Ramos (cell line): ENCODE results near the gene IRS2.

Source experiments
- in situ Hi-C: fragments of 300-500 bp; cut with MboI; formaldehyde crosslinking; loops from one replicate; pipeline ENCODE4 v1.14.3; 2022; ENCODE audit warnings: low sequenced_read_pairs; ENCODE audit not compliant: unreplicated experiment

IRS2 gene

DNA sequence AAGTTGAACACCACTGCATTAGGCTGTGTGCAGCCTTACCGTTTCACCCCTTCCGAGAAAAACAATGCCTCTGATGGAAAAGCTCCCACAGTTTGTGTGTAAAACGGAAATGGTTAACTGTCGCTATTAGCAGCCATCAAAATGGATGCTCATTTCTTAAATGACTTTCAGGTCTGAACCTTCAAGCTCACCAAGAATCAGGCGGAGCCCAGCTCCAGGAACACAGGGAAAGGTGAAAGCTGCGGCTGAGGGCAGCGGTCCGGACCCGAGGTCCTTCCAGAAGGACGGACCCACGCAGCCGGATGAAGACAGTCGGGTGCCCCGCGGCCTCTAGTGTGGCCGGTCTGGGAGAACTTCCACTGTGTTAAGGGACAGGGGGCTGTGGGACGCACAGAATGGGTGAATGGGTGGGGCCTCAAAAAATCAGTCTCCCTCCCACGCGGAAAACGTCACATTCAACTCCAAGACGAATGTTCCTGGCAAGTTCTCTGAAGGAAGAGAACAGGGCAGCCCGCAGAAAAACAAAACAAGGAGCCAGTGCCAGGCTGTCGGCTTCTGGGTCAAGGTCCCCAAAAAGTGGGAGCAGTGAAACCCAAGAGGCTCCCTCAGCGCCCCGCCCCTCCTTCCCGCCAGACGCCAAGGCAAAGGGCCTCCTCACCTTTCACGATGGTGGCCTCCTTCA lies 4.9 kb downstream of the IRS2 start:
- in situ Hi-C loops = no loop called here

DNA sequence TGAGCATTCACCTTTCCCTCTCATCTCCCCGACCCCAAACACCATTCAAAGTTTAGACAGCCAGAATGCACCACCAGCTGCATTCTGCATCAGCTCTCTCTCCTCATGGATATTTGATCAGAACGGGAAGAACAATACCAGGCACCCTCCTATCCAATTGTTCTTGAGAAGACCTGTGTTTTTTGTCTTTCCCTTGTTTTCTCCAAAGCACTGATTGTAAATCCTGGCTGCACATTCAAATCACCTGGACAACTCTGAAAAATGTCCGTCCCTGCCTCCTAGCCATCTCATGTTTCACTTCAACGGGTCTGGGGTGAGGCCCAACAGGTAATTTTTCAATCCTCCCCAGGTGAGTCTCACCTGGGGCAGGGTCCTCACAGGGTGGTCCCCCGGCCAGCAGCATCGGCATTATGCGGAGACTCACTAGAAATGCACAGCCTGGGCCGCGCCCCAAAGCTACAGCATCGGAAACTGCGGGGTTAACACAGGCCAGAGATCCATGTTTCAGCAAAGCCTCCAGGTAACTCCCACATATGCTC lies 5.5 kb downstream of the IRS2 start:
- in situ Hi-C loops = no loop called here

DNA sequence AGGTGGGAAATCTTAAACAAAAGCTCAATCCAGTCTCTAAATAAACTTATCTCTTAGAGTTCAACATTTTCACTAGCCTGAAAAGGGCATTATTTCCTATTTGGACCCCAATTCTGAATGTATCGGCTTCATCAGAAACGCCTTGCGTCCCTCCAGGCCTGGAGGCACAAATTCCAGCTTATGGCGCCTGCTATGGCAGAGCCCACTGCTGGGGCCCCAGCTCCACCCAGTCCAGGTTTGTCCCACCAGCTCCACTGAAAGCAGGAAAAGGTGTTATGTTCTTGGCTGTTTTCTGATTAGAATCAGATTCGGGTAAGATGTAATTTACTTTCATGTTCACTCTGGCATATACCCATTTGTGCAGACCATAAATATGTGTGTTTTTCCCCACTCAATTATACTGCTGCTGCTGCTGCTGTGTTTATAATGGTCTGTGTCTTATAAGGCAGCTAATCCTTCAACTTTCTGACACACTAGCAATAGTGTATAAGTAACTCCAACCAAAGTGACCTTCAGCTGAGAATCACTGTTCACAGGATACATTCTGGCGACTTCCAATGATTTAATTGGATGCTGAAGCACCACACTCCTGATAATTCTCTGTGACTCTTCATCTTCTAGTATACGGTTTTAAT lies 6.4 kb downstream of the IRS2 start:
- in situ Hi-C loops = no loop called here

DNA sequence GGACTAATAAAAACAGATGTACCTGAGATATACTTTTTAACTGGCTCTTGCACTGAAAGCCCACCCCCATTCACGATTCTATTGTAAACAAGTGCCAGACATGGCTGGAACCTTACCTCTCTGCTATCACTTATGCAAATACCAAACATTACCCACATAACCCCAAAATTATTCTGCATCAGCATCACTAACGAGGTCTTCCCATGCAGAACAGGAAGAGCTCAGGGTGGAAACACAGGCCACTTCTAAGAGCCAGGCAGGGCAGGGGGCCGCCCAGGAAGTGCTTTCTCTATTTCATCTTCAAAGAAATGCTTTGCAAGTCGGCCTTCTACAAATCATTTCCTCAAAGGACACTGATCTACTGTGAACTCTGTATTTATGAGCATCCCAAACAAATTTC lies 7.3 kb downstream of the IRS2 start:
- in situ Hi-C loops = no loop called here

DNA sequence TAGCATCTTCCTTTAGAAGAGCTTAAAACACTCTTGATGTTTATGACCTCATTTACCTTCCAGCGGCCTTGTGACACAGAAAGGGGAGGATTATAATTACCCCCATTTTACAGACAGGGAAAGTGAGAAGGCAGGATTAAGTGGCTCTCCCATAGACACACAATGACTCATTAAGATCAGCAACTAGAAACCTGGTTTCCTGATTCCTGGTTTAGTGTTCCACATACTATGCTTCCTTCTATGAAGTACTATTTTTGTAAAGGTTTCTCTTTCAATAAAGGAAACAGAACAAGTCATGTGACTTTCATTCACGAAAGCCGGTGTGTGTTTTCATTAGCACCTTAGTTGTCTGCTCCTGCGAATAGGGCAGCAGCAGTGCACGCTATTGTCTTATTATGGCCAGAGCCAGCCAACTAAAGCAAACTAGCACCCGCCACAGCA lies 8.3 kb downstream of the IRS2 start:
- in situ Hi-C loops = no loop called here

DNA sequence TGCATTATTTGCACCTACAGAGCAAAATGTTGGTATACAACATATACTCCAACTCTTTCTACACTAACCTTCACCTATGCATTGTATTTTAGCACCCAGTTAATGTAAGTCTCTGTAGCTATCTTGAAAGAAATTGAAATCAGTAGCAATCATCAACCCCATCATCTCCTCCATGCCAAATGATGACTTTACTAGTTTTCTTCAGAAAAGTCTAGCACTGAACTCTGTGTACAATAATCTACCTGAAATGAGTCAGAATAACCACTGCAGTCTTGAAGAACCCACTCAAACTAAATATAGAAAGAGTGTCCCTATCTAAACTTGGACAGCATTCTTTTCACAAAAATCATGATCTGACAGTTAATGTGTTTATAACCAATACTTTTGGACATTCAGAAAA lies 9.8 kb downstream of the IRS2 start:
- in situ Hi-C loops = no loop called here

DNA sequence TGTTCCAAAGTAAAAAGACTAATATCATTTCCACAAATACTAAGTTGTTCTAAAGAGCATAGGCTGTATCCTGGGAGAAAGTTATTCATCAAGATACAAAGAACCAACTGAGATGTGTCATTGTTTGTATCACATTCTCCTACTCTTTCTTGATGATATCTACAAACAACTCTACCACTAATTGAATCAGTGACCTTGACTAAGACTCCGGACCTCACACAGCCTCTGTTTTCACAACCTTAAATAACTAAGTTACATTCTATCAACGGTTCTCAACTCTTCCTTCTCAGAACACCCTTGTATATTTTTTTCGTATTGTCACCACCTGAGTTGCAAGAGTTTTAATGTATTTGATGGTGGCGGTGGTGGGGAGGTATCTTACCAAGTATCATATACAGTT lies 12.6 kb downstream of the IRS2 start:
- in situ Hi-C loops = no loop called here

DNA sequence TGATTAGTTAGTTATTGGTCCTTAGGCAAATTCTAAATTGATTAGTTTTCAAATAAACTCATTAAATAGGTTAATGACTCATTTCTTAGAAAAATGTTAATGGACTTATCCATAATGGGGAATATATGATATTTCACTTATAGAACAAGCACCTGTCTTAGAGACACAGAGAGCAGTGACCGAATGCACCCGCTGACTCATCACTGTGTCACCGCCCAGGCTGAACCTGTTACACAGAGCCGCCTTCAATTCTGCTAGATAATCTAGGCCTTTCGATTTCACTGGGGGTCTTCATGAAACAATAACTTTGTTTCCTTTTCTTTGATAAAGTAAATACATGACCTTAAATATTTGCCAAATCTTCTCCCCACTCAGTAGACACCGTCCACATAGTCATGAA lies 13.1 kb downstream of the IRS2 start:
- in situ Hi-C loops = no loop called here

DNA sequence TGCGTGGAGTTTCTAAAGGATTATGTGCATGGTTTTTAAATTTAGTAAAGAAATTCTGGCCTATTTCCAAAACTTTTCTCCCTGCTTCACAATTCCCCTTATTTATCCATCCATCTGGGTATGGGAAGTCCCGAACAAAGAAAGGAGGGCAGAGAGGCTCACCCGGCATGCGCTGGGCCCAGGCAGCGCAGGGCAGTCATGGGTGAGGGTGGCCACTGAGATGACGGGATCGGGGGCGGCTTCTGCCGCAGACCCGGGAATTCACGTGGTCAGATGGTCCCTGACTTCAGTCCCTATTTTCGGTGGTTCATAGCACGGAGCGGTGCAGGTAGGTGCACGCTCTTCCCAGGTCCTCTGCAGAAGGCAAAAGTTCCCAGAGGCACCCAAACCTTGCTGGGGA lies 14.5 kb downstream of the IRS2 start:
- in situ Hi-C loops = no loop called here

DNA sequence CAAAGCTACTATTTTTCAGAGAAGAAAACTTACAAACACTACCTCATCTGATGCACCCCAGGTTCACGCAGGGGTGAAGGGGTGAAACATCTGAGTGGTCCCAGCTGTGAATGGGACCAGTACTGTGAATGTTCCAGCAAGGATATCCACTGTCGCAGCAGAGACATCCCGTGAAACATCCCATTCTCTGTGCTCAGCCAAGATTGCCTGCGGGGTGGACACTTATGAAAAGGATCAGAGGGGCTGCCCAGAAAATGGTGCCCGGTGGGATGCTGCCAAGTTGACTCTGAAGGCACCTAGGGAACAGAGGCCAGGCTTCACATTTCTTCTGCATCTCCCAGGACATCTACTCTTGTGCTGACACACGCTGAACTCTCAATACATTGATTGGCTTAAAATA lies 15.9 kb downstream of the IRS2 start:
- in situ Hi-C loops = no loop called here

DNA sequence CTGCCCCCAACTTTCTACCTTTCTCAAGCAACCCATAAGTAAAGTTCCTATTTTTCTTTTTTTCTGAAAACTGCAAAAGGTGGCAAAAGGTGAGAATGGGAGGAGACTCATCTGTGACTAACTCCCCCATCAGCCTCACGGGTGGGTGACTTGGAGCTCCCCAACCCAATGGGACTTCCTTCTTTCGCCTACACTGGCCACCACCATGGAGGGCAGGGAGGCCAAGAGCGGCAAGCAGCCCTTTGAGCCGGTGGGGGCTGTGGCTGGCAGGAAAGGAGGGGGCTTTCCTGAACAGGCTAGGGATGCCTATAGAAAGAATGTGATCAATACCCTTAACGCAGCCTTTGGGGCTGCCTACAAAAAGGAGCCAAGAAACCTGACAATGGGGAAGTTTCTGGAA lies 16.5 kb downstream of the IRS2 start:
- in situ Hi-C loops = no loop called here

DNA sequence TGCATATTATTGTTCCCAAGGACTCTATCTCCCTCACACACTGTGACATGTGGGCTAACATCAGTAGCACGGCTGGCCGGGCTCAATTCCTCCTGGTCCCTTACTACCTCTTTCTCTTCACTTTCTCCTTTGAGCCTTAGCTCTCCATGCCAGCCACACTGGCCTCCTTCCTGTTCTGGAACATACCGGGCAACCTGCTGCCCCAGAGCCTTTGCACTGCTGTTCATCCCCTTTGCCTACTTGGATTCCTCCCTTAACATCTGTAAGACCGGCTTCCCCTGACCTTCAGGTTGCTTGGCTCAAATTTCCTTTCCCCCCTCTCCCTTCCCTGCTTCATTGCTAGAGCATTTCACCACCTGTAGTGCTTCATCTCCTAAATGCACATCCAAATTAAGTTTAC lies 17.1 kb downstream of the IRS2 start:
- in situ Hi-C loops = no loop called here

DNA sequence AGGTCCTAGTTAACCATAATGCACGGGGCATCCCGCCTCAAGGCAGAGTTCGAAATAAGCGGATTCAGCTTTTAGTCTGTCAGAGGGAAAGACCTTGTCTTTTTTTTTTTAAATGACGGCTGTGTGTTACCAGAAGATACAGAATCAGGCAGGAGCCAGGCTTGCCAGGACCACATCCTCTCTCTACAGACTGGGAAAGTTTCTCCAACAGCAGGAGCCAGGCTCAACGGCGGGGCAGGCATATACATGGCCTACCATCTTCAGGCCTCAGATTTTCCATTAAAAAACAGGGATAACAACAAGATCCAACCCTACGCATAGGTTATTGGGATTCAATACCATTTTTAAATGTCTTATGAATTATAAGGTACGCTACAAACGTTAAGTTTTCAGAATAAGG lies 17.8 kb downstream of the IRS2 start:
- in situ Hi-C loops = no loop called here

DNA sequence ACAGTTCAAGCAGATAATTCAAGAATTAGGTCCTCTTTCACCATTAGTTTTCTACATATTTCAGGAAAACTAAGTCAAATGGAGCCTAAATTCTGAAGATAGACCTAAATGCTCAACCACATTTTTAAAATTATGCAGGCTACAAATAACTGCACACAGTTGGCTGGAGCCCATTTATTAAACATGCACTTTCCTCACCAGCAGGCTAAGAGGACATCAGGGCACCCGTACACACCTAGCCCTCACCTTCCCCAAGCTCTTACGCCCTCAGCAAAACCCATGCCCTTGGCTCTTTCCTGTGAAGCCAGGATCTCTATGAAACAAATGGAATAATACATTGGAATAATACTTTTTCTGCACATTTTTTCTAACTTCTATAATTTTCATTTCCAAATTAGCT lies 18.2 kb downstream of the IRS2 start:
- in situ Hi-C loops = no loop called here

DNA sequence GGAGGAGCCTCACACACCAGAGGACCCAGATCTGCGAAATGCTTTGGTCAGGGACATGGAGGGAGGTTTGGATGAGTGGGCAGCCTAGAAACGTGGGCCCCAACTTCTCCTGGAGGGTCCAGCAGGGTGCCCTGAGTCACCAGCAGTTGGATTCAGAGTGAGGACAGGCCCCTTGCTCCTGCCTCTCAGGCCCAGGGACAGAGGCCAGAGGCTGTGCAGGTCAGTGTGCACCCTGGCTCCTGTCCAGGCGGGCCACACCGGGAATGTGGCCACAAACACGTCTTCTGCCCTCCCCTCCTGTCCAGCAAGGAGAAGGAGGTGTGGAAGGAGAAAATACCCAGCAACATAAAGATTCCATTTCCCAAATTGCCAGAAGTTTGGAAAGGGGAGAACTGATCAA lies 19.4 kb downstream of the IRS2 start:
- in situ Hi-C loops = no loop called here

DNA sequence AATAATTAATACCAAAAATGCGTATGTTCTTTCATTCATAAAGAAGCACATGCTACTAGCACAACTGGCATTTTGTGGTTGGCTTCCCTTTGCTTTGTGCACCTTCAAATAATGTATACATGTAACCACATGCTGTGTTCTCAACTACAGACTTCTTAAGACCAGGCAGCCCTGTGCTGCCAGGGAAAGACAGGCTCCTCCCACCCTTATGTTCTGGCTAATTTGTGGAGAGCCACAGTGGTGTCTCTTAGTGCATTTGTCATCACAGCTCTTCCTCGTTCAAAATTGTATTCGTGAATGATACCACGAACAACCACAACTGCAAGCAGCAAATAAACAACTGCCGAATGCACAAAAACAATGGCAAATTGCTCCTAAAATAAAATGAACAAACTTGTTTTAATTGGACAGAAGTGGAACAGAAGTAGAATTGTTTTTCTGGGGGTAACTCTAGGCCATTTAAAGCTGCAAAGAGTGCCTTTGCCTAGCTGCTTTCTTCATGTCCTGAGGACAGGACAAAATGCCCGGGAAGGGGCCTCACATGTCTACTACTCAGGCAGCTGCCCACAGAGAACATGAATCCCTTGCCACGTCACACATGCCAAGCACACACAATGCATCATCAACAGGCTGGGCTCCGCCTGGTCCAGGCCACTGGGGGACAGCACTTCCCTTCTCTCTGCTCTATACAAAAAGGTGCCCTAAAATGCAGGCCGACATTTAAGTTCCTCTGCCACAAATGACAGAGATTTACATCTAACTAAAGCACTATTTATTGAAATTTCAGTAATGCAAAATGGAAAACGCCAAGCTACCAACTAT lies 21.7 kb downstream of the IRS2 start:
- in situ Hi-C loops = no loop called here

DNA sequence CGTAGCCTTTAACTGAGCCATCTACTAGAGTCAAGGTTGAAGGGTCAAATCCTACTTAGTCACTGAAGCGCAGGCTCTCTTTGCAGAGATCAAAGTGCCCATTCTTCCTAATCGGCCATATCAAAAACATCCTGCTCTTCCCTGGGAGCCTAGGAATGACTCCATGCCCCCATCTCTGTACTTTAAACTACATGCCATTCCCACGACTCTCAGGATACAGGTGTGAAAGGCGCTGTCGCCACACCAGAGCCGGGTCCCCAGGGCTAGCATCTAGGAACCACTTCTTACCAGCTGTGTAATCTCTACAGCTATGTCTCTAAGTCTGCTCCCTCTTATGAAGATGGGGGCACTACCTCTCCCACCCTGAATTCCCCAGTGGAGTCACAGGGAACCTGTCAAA lies 22.3 kb downstream of the IRS2 start:
- in situ Hi-C loops = no loop called here

DNA sequence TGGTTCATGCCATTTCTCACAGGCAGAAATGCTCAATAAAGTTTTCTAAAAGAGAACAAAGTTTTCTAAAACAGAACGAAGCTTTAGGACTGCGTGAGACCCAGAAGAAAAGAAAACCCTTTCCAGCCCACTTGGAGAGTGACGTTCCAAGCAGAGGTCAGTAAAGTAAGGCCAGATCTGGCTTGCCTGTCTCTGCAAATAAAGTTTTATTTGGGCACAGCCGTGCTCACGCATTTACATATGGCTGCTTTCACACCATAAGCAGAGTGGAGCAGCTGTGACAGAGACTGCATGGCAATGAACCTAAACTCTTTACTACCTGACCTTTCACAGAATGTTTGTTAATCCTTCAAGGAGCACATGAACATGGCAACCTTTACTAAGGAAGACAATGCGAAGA lies 23.6 kb downstream of the IRS2 start:
- in situ Hi-C loops = no loop called here

DNA sequence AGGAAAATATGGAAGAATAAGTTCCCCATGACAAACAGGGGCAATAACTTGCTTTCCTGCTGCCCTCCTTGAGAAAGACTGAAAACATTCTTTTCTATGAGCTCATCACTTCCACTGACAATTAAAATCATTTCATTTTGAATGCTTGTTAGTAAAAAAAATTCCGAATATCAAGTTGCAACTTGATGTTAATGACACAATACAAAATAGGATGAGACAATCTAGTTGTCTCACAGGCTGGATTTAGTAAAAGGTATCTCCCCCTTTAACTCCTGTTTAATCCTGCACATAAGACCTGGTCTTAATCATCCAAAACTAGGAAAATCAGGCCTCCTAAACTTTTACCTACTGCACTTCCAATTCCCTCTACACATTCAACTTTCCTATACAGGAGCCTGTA lies 24.7 kb downstream of the IRS2 start:
- in situ Hi-C loops = no loop called here

DNA sequence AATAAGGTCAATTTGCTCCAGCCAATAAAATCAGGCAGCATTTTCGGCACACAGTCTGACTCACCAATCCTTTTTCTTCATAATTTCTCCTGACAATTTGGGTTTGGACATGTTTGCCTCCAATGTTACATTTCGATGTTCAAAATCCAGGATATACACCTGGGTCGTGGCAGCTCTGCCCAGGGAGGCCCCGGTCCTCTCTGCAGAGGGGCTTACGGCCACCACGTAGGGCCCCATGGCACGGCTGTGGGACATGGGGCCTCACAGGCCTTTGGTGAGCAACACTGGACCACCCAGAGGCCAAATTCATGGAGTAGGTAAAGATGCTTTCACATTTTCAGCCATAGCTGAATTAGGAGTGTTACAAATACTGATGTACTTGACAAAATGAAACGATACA lies 25.4 kb downstream of the IRS2 start:
- in situ Hi-C loops = no loop called here

DNA sequence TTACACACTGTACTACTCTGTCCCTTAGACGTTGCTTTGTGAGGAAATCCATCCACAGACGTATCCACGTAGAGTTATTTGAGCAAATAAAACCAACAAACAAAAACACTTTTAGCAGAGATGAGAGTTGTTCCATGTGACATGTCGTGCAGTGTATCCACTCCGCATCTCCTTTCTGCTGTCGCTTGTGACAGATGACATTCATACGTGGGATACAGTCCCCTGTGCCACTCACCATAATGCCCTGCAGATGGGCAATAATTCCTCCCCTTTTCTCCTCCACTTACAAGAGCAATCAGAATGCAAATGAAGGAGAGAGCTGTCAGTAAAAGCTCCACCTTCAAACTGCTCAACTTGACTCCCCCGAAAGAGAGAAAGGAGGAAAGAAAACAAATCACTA lies 26.0 kb downstream of the IRS2 start:
- in situ Hi-C loops = no loop called here
